Heart left ventricle (tissue), 16 donors: ENCODE measurements around the gene SLC5A4. TPM values are rescaled to one million over a fixed set of nuclear protein-coding genes. Genes with fewer than 3 reads are reported as not detected.

Experiments
- ATAC-seq, 4 donors: fragments of 200-7000 bp; cut with Tn5 transposase; one replicate each; pipeline ENCODE4 v1.9.1; 2020 to 2022; ENCODE audit warnings: moderate library complexity in 4 of 4, mild to moderate bottlenecking in 3 of 4, moderate number of reproducible peaks in 1 of 4
- DNase-seq, 5 donors: peaks; one replicate each; pipeline ENCODE4 v3.0.0-alpha.2; 2020
- H3K27ac ChIP-seq, 12 donors: fragments of 200-600 bp; sonication (generic) in 4 of 12; one replicate each; pipeline versions ENCODE4 v1.5.0 to v1.8.0; 2016 to 2022; ENCODE audit warnings: mild to moderate bottlenecking in 2 of 12
- H3K27me3 ChIP-seq, 9 donors: fragments of 200-600 bp; sonication (generic) in 2 of 9; one replicate each; pipeline versions ENCODE4 v1.5.1 to v1.8.0; 2016 to 2022; ENCODE audit warnings: mild to moderate bottlenecking in 3 of 9
- H3K36me3 ChIP-seq, 9 donors: fragments of 200-600 bp; sonication (generic) in 2 of 9; one replicate each; pipeline versions ENCODE4 v1.5.0 to v1.8.0; 2018 to 2022; ENCODE audit warnings: mild to moderate bottlenecking in 2 of 9
- H3K4me1 ChIP-seq, 12 donors: fragments of 200-600 bp; sonication (generic) in 4 of 12; one replicate each; pipeline versions ENCODE4 v1.5.0 to v1.8.0; 2016 to 2022; ENCODE audit warnings: mild to moderate bottlenecking in 3 of 12
- H3K4me3 ChIP-seq, 12 donors: fragments of 200-600 bp; sonication (generic) in 4 of 12; one replicate each; pipeline versions ENCODE4 v1.5.0 to v1.8.0; 2017 to 2022; ENCODE audit warnings: mild to moderate bottlenecking in 9 of 12, moderate library complexity in 4 of 12
- H3K9me3 ChIP-seq, 12 donors: fragments of 200-600 bp; sonication (generic) in 4 of 12; one replicate each; pipeline versions ENCODE4 v1.5.0 to v1.8.0; 2016 to 2022; ENCODE audit warnings: mild to moderate bottlenecking in 1 of 12
- CTCF ChIP-seq, 12 donors: fragments of 200-600 bp; sonication (generic) in 4 of 12; IDR thresholded peaks; one replicate each; pipeline versions ENCODE4 v1.5.0 to v1.8.0; 2018 to 2022; ENCODE audit warnings: antibody characterized with exemption in 12 of 12, mild to moderate bottlenecking in 5 of 12
- POLR2A ChIP-seq, 2 donors: fragments of 450-650 bp; IDR thresholded peaks; one replicate each; pipeline ENCODE4 v1.6.1; 2017; ENCODE audit warnings: antibody characterized with exemption in 2 of 2, mild to moderate bottlenecking in 2 of 2, moderate library complexity in 2 of 2
- WGBS, 4 donors: extraction: QIAGEN DNeasy Blood & Tissue Kit in 2 of 4; methylation state at CpG; one replicate each; pipeline versions ENCODE4 v1.1.5 to v1.1.7; 2013 to 2018; 5-methylcytosine and 5-hydroxymethylcytosine counted together
- intact Hi-C, 10 donors: fragments of 100-400 bp; cut with DNase I; formaldehyde crosslinking; loops; one replicate each; pipeline versions ENCODE4 v1.11.1 to v1.14.2; 2022
- polyA plus RNA-seq, 2 donors: library from polyadenylated mRNA; stranded (reverse); fragments of 200-250 nt; gene quantifications; one replicate each; pipeline ENCODE4 v1.2.3, GENCODE V29; 2013
- total RNA-seq, 9 donors: library from RNA; depleted of rRNA in 2 of 9; stranded (reverse); fragments of >200 nt in 2 of 9; fragmentation: NEBNext Ultra II Directional in 3 of 9; extraction: Animal tissue kit (Norgen Biotek cat#: 25700) in 3 of 9; gene quantifications; one replicate each; pipeline versions ENCODE4 v1.1.0 to v1.2.4, GENCODE V29; 2016 to 2023
- donor health status: ischemic (EF 13 %, LVEDD 7.1; RV severe dilation, severe dysfunction).
- donor health status: healthy with polysubstance abuse.
- donor health status: DM: no; HTN: yes; CAD: no.
- donor health status: DM: no; HTN: no; CAD: no.
- donor health status: ischemic (EF 25% LVEDD 6.9; RV normal size, moderate dysfunction).
- donor health status: ischemic (EF 25% LVEDD 5.7; RV mildly dilated, moderate dysfunction).
- donor health status: healthy.
- donor health status: DM: yes; HTN: yes; CAD: no.
- donor health status: ischemic (EF 35%, LVEDD 5.7; RV mildly dilated, moderate dysfunction).
- donor health status: nonischemic (EF 11% LVEDD 7.7; RV severe dilation, severe dysfunction).
- donor health status: DM: yes; HTN: yes; CAD: no.
- donor health status: PGD.
- donor health status: ischemic (EF 29% LVEDD 5.4; RV normal size, mild dysfunction).
- donor health status: nonischemic (EF 23%, LVEDD 6.1; RV moderate dilation, normal function).

Gene SLC5A4
- total and polyA plus RNA-seq, 11 donors = 0.12 to 1.3 (median 0.28) TPM; not detected in 2

GRCh38 chr22:32236970-32237369 is 18.2 kb downstream of the SLC5A4 start:
- Histone ChIP-seq H3K27ac (no peak overlapping the region), H3K36me3 (peaks cover 0 to 3% (median 0%) of the 10 kb centered on the region in 9 donors), H3K4me1 (no peaks in the 10 kb centered on the region), H3K9me3 (no peaks in the 10 kb centered on the region), H3K27me3 (peaks cover 0 to 18% (median 0%) of the 10 kb centered on the region in 9 donors), H3K4me3 (no peak overlapping the region)
- TF ChIP-seq POLR2A (IDR thresholded peaks at IDR 0.05) (no peak), CTCF (IDR thresholded peaks at IDR 0.05) (no peak)
- no peak for DNase-seq
- WGBS, 4 donors = 77 to 79% (median 78%) methylated on average over 8 of the region's 8 CpGs
- ATAC-seq = no peak
- intact Hi-C loops = no loop called here

- no peak for ATAC-seq
These were observed 22.1 kb downstream of the SLC5A4 start for GRCh38 chr22:32233091-32233490.

DNA sequence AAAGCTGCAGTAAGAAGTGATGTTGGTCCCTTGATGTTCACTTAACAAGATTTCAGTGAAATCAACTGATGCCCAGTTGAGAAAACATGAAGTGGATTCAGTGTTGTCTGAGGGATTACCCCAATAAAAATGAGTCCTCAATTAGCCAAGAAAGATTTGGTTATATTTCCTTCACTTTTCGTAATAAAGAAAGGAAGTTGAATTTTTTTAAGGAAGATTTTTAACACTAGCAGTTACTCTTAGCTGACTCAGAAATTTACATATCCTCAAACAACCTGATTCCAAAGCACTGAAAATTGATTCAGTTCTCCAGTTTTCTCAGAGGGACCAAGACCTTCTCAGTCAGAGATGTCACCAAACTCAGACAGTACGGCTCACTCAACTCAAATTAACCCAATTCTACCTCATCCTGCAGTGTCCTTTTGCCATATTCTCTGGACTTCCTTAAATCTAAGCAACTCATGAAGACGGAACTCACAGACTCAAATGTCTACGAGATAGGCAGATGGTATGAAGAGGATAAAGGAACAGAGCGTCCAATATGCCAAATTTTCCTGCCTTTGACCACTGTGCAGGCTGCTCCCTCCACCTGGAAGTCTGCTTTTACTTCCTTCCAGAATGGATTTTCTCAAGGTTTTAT is 22.8 kb downstream of the SLC5A4 start:
- no peak for TF ChIP-seq CTCF (IDR thresholded peaks at IDR 0.05)
- no peak for TF ChIP-seq POLR2A (IDR thresholded peaks at IDR 0.05)
- DNase-seq (no peak), ATAC-seq (no peak)
- no peaks in the 10 kb centered on the region for H3K9me3 ChIP-seq
- intact Hi-C loops = no loop called here
- WGBS, 4 donors = 58 to 66% (median 61%) methylated on average over 5 of the region's 5 CpGs
- H3K4me1 ChIP-seq = no peaks in the 10 kb centered on the region
- peak overlapping the region in 1 of 12 donors; percentile 4 for H3K27ac ChIP-seq
- peaks cover 0 to 20% (median 0%) of the 10 kb centered on the region in 9 donors for H3K27me3 ChIP-seq
- no peak overlapping the region for H3K4me3 ChIP-seq
- peaks cover 0 to 8% (median 0%) of the 10 kb centered on the region in 9 donors for H3K36me3 ChIP-seq

More at GRCh38 chr22:32233091-32233490, 22.1 kb downstream of the SLC5A4 start:
- 80 to 83% (median 82%) methylated on average over 5 of the region's 5 CpGs for WGBS, 4 donors
- Histone ChIP-seq H3K27me3 (peaks cover 0 to 20% (median 0%) of the 10 kb centered on the region in 9 donors), H3K36me3 (peaks cover 0 to 8% (median 0%) of the 10 kb centered on the region in 9 donors), H3K4me3 (no peak overlapping the region), H3K27ac (no peak overlapping the region), H3K9me3 (no peaks in the 10 kb centered on the region), H3K4me1 (no peaks in the 10 kb centered on the region)
- TF ChIP-seq CTCF (IDR thresholded peaks at IDR 0.05) (no peak), POLR2A (IDR thresholded peaks at IDR 0.05) (no peak)
- DNase-seq = no peak
- intact Hi-C loops = no loop called here

DNA sequence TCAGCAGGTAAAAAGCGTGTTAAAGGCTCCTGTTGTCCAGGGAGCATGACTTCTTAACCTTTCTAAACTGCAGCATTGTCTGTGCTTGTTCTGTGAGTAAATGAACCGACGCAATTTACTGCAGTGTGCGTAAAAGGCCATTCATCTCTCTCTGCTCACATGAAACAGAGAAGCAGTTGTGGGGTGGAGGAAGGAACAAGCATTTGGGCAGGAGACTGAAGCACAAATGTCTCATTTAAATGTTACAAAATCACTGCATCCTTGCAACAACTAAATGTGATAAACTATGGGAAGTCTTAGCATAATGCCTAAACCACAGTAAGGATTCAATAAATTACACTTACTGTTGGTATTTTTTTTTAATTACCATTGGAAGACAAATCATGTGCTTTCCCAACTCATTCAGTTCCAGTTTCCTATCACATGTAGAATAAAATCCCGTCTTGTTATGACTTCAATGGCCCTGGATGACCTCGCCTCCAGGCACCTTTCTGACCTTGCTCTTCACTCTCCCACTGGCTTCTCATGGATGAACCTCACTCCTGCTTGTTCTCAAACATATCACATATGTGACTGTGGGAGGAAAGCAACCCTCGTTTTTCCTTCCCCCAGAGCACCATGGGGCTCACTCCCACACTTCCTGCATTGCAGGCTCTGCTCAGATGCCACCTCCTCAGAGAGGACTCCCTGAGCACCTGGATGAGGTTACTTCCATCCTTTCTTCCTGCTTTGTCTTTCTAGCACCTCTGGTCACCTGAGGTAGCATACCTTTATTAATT is 28.6 kb downstream of the SLC5A4 start:
- H3K4me1 ChIP-seq = peaks cover 0 to 10% (median 0%) of the 10 kb centered on the region in 12 donors
- H3K4me3 ChIP-seq = no peak overlapping the region
- no peak for TF ChIP-seq CTCF (IDR thresholded peaks at IDR 0.05)
- intact Hi-C loops = no loop called here
- peaks cover 0 to 2% (median 0%) of the 10 kb centered on the region in 9 donors for H3K27me3 ChIP-seq
- H3K36me3 ChIP-seq = peaks cover 0 to 5% (median 0%) of the 10 kb centered on the region in 9 donors
- no peaks in the 10 kb centered on the region for H3K9me3 ChIP-seq
- ATAC-seq (no peak), DNase-seq (no peak)
- WGBS, 4 donors = 68 to 78% (median 75%) methylated on average over 7 of the region's 7 CpGs
- H3K27ac ChIP-seq = no peak overlapping the region
